Tibial artery (tissue), 4 donors: ENCODE data around the gene FBXO46.

Experiments used
- DNase-seq, 2 donors: peaks; one replicate each; pipeline ENCODE4 v3.0.0-alpha.2; 2019
- H3K27ac ChIP-seq, 2 donors: fragments of 200-600 bp; sonication (generic) in 1 of 2; 1 replicate in 1 of 2; 2 replicates in 1 of 2; pipeline ENCODE4 v1.5.1; 2018 to 2019; ENCODE audit warnings: mild to moderate bottlenecking in 1 of 2
- H3K27me3 ChIP-seq, 2 donors: fragments of 200-600 bp; sonication (generic) in 1 of 2; one replicate each; pipeline versions ENCODE4 v1.5.1 to v1.6.0; 2016 to 2019
- H3K36me3 ChIP-seq, 3 donors: fragments of 200-600 bp; sonication (generic) in 2 of 3; one replicate each; pipeline ENCODE4 v1.5.1; 2016 to 2019; ENCODE audit warnings: mild to moderate bottlenecking in 2 of 3
- H3K4me1 ChIP-seq, 4 donors: fragments of 200-600 bp; sonication (generic) in 2 of 4; 1 replicate in 3 of 4; 2 replicates in 1 of 4; pipeline ENCODE4 v1.5.1; 2016 to 2019
- H3K4me3 ChIP-seq, 2 donors: fragments of 200-600 bp; sonication (generic) in 1 of 2; 1 replicate in 1 of 2; 2 replicates in 1 of 2; pipeline ENCODE4 v1.5.1; 2018 to 2019; ENCODE audit warnings: mild to moderate bottlenecking in 2 of 2
- H3K9me3 ChIP-seq, 3 donors: fragments of 200-600 bp; sonication (generic) in 1 of 3; one replicate each; pipeline ENCODE4 v1.5.1; 2016 to 2019
- CTCF ChIP-seq, 2 experiments: fragments of 200-600 bp in 1 of 2; fragments of 450-650 bp in 1 of 2; IDR thresholded peaks; one replicate each; pipeline ENCODE4 v1.5.1; 2017 to 2019; ENCODE audit warnings: antibody characterized with exemption in 2 of 2, mild to moderate bottlenecking in 1 of 2, moderate library complexity in 1 of 2
- intact Hi-C: fragments of 100-400 bp; cut with DNase I; formaldehyde crosslinking; loops from one replicate; pipeline ENCODE4 v1.15.0; 2023; ENCODE audit warnings: low total_unique reads

The FBXO46 gene

GRCh38 chr19:45682908-45683307, 47.8 kb downstream of the FBXO46 start:
- H3K9me3 ChIP-seq, result no peaks in the 10 kb centered on the region
- no peak overlapping the region for H3K4me3 ChIP-seq
- peaks cover 29 to 49% (median 32%) of the 10 kb centered on the region in 3 donors for H3K36me3 ChIP-seq
- H3K27ac ChIP-seq, result no peak overlapping the region
- peaks cover 0 to 17% (median 12%) of the 10 kb centered on the region in 4 donors for H3K4me1 ChIP-seq
- peaks cover 0 to 25% of the 10 kb centered on the region in 2 donors for H3K27me3 ChIP-seq
- intact Hi-C loops, result no loop called here
- no peak for DNase-seq
- TF ChIP-seq CTCF (IDR thresholded peaks at IDR 0.05), result no peak

- Histone ChIP-seq H3K4me3 (peak overlapping the region in 1 of 2 donors; percentile 54), H3K9me3 (no peaks in the 10 kb centered on the region), H3K4me1 (peaks cover 0 to 25% (median 17%) of the 10 kb centered on the region in 4 donors), H3K27me3 (peaks cover 0 to 33% of the 10 kb centered on the region in 2 donors), H3K27ac (peak overlapping the region; percentile 81), H3K36me3 (peaks cover 21 to 41% (median 24%) of the 10 kb centered on the region in 3 donors)
- TF ChIP-seq CTCF (IDR thresholded peaks at IDR 0.05), result no peak
- intact Hi-C loops, result no loop called here
- no peak for DNase-seq
These were observed 48.6 kb downstream of the FBXO46 start for GRCh38 chr19:45682117-45682516.

GRCh38 chr19:45681391-45682015, 49.2 kb downstream of the FBXO46 start:
- Histone ChIP-seq H3K27ac (peak overlapping the region; percentile 81), H3K9me3 (no peaks in the 10 kb centered on the region), H3K36me3 (peaks cover 15 to 34% (median 18%) of the 10 kb centered on the region in 3 donors), H3K4me1 (peaks cover 0 to 31% (median 21%) of the 10 kb centered on the region in 4 donors), H3K4me3 (peak overlapping the region; percentile 35 to 54), H3K27me3 (peaks cover 0 to 39% of the 10 kb centered on the region in 2 donors)
- DNase-seq, result peak; percentile 84 to 93
- peak; percentile 95 to 96 for TF ChIP-seq CTCF (IDR thresholded peaks at IDR 0.05)
- intact Hi-C loops, result no loop called here

GRCh38 chr19:45677351-45678230, 53.1 kb downstream of the FBXO46 start:
- intact Hi-C loops, result no loop called here
- H3K4me3 ChIP-seq, result peak overlapping the region in 1 of 2 donors; percentile 27
- H3K27me3 ChIP-seq, result peaks cover 0 to 65% of the 10 kb centered on the region in 2 donors
- H3K9me3 ChIP-seq, result no peaks in the 10 kb centered on the region
- no peaks in the 10 kb centered on the region for H3K36me3 ChIP-seq
- peaks cover 0 to 32% (median 21%) of the 10 kb centered on the region in 4 donors for H3K4me1 ChIP-seq
- no peak overlapping the region for H3K27ac ChIP-seq
- TF ChIP-seq CTCF (IDR thresholded peaks at IDR 0.05), result no peak
- peak; percentile 50 to 69 for DNase-seq

GRCh38 chr19:45676851-45677263, 53.8 kb downstream of the FBXO46 start:
- peak overlapping the region in 1 of 2 donors; percentile 27 for H3K4me3 ChIP-seq
- TF ChIP-seq CTCF (IDR thresholded peaks at IDR 0.05), result no peak
- intact Hi-C loops, result no loop called here
- peaks cover 0 to 29% (median 19%) of the 10 kb centered on the region in 4 donors for H3K4me1 ChIP-seq
- H3K27ac ChIP-seq, result no peak overlapping the region
- DNase-seq, result no peak
- no peaks in the 10 kb centered on the region for H3K9me3 ChIP-seq
- H3K36me3 ChIP-seq, result no peaks in the 10 kb centered on the region
- peaks cover 0 to 72% of the 10 kb centered on the region in 2 donors for H3K27me3 ChIP-seq
